Measurements from ENCODE around the gene LTBR.

LTBR gene

DNA sequence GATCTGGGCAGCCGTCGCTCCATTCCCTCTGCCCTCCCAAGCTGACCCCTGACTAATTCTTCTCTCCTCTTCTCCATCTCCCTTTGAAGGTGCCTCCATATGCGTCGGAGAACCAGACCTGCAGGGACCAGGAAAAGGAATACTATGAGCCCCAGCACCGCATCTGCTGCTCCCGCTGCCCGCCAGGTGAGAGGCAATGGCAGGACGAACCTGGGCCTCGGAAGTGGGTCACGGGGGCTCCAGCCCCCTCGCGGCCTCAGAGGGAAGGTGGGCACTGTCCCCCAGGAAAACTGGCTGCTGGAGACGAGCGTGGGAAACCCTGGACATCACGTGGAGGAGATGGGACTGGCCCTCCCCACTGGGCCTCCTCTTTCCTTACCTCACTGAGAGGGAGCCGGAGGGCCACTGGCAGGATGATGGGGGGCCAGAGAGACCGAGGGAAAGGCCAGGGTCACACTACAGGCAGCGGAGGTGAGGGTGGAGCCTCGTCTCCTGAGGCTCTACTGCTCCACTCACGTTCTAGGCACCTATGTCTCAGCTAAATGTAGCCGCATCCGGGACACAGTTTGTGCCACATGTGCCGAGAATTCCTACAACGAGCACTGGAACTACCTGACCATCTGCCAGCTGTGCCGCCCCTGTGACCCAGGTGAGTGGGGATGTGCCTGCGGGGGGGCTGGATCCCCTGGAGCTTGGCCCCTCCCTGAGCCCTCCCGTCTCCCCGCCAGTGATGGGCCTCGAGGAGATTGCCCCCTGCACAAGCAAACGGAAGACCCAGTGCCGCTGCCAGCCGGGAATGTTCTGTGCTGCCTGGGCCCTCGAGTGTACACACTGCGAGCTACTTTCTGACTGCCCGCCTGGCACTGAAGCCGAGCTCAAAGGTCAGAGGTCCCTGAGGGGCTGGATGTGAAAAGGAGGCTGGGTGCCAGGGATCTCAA lies 806 bp downstream of the LTBR start:
- no peak for DNase-seq (ENCODE audit: low read depth)

DNA sequence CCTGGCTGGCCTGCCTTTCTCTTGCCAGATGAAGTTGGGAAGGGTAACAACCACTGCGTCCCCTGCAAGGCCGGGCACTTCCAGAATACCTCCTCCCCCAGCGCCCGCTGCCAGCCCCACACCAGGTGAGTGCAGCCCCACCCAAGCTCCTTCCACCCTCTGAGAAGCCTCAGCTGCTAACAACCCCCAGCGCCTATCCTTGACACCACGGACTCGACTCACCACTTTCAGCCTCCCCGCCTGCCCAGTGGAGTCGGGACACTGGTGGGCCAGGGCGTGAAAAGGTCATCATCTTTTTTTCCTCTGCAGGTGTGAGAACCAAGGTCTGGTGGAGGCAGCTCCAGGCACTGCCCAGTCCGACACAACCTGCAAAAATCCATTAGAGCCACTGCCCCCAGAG lies 2.1 kb downstream of the LTBR start:
- no peak for DNase-seq (ENCODE audit: low read depth)

DNA sequence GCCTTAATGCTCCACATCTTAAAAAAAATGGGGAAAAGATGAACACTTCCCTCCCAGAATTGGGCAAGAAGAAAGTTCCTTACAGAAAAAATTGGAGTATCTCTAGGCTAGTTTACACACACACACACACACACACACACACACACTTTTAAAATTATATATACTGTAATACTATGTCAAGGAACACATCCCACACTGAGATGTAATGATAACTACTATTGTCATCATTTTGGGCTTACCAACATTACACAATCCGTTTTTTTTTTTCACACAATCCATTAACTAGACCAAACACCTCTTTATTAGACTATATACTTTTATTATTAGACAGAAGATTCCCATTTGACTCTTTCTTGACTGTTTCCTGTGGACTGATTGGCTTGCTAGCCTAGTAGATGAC lies 2.5 kb downstream of the LTBR start:
- no peak for DNase-seq (ENCODE audit: low read depth)

- DNase-seq (ENCODE audit: low read depth): no peak
Observed at GRCh38 chr12:6387541-6387940, 3.6 kb downstream of the LTBR start.

GRCh38 chr12:6390084-6390799 lies 6.3 kb downstream of the LTBR start:
- no peak for DNase-seq (ENCODE audit: low read depth)

DNA sequence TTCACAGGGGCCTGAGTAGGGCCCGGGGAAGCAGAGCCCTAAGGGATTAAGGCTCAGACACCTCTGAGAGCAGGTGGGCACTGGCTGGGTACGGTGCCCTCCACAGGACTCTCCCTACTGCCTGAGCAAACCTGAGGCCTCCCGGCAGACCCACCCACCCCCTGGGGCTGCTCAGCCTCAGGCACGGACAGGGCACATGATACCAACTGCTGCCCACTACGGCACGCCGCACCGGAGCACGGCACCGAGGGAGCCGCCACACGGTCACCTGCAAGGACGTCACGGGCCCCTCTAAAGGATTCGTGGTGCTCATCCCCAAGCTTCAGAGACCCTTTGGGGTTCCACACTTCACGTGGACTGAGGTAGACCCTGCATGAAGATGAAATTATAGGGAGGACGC lies 7.1 kb downstream of the LTBR start:
- no peak for DNase-seq (ENCODE audit: low read depth)

- no peak for DNase-seq (ENCODE audit: low read depth)
Observed at GRCh38 chr12:6392504-6392903, 8.5 kb downstream of the LTBR start.

GRCh38 chr12:6393109-6393508 lies 9.1 kb downstream of the LTBR start:
- no peak for DNase-seq (ENCODE audit: low read depth)

DNA sequence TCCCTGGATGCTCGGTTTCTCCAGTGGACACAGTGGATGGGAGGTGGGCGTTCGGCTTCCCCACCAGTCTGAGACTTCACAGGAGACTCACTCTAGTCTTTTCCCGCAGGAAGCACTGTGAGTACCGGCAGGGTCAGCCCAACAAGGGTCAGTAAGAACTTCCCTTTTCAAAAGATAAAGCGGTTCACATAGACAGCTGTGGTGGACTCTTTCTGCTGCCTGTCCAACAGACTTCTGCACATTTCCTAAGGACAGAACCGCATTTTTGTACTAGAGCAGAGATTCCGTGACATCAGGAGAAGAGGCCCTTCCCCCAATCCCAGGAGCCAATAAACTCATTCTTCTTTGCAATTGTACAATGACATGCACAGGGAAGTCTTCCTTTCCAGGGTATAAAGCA lies 10.4 kb downstream of the LTBR start:
- no peak for DNase-seq (ENCODE audit: low read depth)

- no peak for DNase-seq (ENCODE audit: low read depth)
Observed at GRCh38 chr12:6396031-6396430, 12.1 kb downstream of the LTBR start.

- DNase-seq (ENCODE audit: low read depth): no peak
Observed at GRCh38 chr12:6399884-6400644, 16.1 kb downstream of the LTBR start.

GRCh38 chr12:6404390-6404789 lies 20.4 kb downstream of the LTBR start:
- no peak for DNase-seq (ENCODE audit: low read depth)

DNA sequence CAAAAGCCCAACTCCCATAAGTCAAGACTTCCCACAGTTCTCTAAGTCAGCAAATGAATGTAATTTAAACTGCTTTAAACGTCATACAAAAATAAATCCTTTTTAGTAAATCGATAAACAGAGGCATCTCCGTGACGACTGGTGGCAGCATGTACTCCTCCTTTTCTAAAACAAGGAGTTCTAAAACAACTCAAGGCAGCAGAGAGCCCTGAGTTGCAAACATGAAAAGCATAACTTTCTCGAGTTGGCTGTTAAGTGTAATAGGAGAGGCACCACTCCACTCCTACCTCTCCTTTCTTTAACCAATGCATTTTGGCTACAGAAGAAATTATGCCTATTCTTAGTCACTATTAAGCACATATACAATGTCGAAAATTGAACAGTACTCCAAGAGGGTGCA lies 22.0 kb downstream of the LTBR start:
- no peak for DNase-seq (ENCODE audit: low read depth)

DNA sequence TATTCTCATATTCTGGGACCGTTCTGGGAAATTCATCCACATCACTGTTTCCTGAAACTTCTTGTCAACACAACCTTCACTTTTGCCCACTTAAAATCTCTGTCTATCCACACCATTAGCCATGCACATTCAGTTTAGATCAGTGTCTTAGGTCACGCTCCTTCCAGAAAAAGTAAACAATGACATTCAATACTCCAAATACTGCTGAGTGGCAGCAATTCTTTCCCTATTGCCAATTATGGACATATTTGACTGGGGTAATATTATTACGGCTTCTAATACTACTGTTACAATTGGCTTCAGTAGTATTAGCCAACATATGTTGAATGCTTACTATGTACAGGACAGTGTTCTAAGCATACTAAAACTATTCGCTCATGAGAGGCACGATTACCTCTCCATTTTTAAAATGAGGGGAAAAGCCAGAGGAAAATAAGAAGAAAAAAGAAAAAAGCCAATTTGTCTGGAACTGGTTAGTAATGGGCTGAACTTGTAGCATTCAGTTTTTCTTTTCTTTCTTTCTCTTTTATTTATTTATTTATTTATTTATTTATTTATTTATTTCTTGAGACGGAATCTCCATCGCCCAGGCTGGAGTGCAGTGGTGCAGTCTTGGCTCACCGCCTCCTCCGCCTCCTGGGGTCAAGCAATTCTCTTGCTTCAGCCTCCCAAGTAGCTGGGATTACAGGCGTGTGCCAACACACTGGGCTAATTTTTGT lies 23.4 kb downstream of the LTBR start:
- no peak for DNase-seq (ENCODE audit: low read depth)

GRCh38 chr12:6416596-6416995 lies 32.6 kb downstream of the LTBR start:
- DNase-seq (ENCODE audit: low read depth): no peak

DNA sequence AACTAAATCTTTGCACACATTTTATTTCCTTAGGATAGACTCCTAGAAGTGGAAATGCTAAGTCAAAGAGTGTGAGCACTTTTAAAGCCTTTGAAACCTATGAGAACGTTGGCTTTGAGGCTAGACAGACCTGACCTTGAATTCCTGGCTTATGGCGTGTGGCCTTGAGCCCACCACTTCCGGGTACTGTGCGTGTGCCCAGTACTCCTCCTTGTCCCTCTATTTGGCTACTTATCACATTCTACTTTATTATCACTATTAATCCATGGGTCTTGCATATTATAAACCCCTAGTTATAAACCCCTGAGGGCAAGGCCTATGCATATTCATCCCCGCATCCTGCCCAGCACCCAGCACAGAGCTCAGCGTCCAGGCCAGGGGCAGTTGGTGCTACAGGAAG lies 34.8 kb downstream of the LTBR start:
- no peak for DNase-seq (ENCODE audit: low read depth)

DNA sequence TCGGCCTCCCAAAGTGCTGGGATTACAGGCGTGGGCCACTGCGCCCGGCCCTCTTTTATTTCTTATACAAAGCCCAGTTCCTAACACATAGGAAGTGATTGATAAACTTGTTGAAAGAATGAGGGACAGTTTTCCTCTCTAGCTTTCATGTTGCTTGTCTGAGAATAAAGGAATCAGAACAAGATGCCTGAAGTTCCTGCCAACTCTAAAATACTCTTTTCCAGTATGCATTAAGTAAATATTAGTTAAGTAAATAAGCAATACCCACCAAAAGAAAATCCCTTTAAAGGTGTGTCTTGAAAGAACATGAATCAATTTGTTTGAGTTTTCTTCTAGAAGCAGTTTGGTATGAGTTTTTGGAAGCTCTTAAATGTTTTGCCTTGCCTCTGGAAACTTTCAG lies 36.4 kb downstream of the LTBR start:
- no peak for DNase-seq (ENCODE audit: low read depth)

GRCh38 chr12:6423267-6424007 lies 39.5 kb downstream of the LTBR start:
- peak; percentile 89 for DNase-seq (ENCODE audit: low read depth)

DNA sequence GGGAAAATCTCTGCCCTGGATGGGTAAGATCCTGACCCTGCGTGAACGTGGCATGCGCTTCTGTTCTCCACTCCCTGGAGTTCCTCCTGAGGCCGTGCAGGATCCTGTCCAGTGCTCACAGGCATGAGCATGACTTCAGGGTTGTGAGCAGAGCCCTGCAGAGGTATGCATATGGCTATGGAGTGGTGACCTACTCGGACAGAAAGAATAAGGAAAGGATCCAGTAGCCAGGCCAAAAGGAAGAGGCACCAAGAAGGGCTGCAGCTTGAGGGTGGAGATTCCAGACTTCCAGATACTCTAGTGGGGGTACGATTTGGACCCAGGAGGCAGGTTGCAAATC lies 40.0 kb downstream of the LTBR start:
- no peak for DNase-seq (ENCODE audit: low read depth)

GRCh38 chr12:6424866-6425265 lies 40.9 kb downstream of the LTBR start:
- DNase-seq (ENCODE audit: low read depth): no peak
